Neural cell (in vitro differentiated cells): ENCODE data around the gene PLXNA2. TPM values are rescaled to one million over a fixed set of nuclear protein-coding genes. Genes with fewer than 3 reads are reported as not detected.
A peak's percentile ranks its signal among the peaks of the same experiment; 100 is the strongest.

Experiments
- H2AFZ ChIP-seq: fragments of 200-600, 300-800 bp; sonication (generic), shearing (Covaris generic); 2 replicates; pipeline ENCODE4 v1.6.0; 2014; ENCODE audit warnings: low read depth, mild to moderate bottlenecking, antibody characterized with exemption, low read length, moderate library complexity
- H3F3A ChIP-seq: fragments of 200-600 bp; shearing (Covaris generic); 2 replicates; pipeline ENCODE4 v1.6.1; 2016; ENCODE audit warnings: mild to moderate bottlenecking, moderate library complexity, mixed read lengths, antibody characterized with exemption, low read length; ENCODE audit not compliant: insufficient read depth, poor library complexity, severe bottlenecking
- H3K27ac ChIP-seq: fragments of 200-600, 300-800 bp; sonication (generic), shearing (Covaris generic); 2 replicates; pipeline ENCODE4 v1.5.1; 2014; ENCODE audit warnings: mild to moderate bottlenecking, low read length, moderate library complexity
- H3K27me3 ChIP-seq: fragments of 300-800, 200-600 bp; sonication (generic), shearing (Covaris generic); 2 replicates; pipeline ENCODE4 v1.6.0; 2014; ENCODE audit warnings: mild to moderate bottlenecking, low read depth, low read length, moderate library complexity; ENCODE audit not compliant: insufficient read depth
- H3K36me3 ChIP-seq: fragments of 300-800, 200-600 bp; sonication (generic), shearing (Covaris generic); 2 replicates; pipeline ENCODE4 v1.5.1; 2014; ENCODE audit warnings: mild to moderate bottlenecking, antibody characterized with exemption, low read length, moderate library complexity; ENCODE audit not compliant: insufficient read depth
- H3K4me2 ChIP-seq: fragments of 300-800, 200-600 bp; sonication (generic), shearing (Covaris generic); 2 replicates; pipeline ENCODE4 v1.6.0; 2014; ENCODE audit warnings: mild to moderate bottlenecking, low read length
- H3K4me3 ChIP-seq: fragments of 300-800, 200-600 bp; sonication (generic), shearing (Covaris generic); 2 replicates; pipeline ENCODE4 v1.5.1; 2014; ENCODE audit warnings: mild to moderate bottlenecking, low read length, moderate library complexity
- H3K79me2 ChIP-seq: fragments of 200-600 bp; shearing (Covaris generic); replicated peaks from 2 replicates; pipeline ENCODE4 v1.6.0; 2014; ENCODE audit warnings: mild to moderate bottlenecking, low read length, moderate library complexity; ENCODE audit not compliant: insufficient read depth
- H3K9ac ChIP-seq: fragments of 300-800, 200-600 bp; sonication (generic), shearing (Covaris generic); 2 replicates; pipeline ENCODE4 v1.6.1; 2016; ENCODE audit warnings: mild to moderate bottlenecking, low read length, mixed read lengths
- H3K9me2 ChIP-seq: fragments of 200-600 bp; shearing (Covaris generic); 2 replicates; pipeline ENCODE4 v1.6.1; 2016; ENCODE audit warnings: mild to moderate bottlenecking, low read length, mixed read lengths; ENCODE audit not compliant: insufficient read depth
- H3K9me3 ChIP-seq: fragments of 200-600, 300-800 bp; sonication (generic), shearing (Covaris generic); 2 replicates; pipeline ENCODE4 v1.6.1; 2016; ENCODE audit warnings: mild to moderate bottlenecking, mixed run types, low read length, moderate library complexity, mixed read lengths
- H4K20me1 ChIP-seq: fragments of 200-600 bp; shearing (Covaris generic); 2 replicates; pipeline ENCODE4 v1.6.1; 2016; ENCODE audit warnings: mild to moderate bottlenecking, mixed run types; ENCODE audit not compliant: insufficient read depth
- EP300 ChIP-seq: fragments of 450-650 bp; conservative IDR thresholded peaks from 2 replicates; pipeline ENCODE4 v1.6.1; 2014; ENCODE audit warnings: antibody characterized with exemption, mild to moderate bottlenecking, moderate library complexity; ENCODE audit not compliant: poor library complexity, severe bottlenecking
- EZH2 ChIP-seq: fragments of 200-600, 300-800 bp; shearing (Covaris generic), sonication (generic); IDR thresholded peaks from 2 replicates; pipeline ENCODE4 v1.6.1; 2014; ENCODE audit warnings: antibody characterized with exemption, low read length, borderline replicate concordance, mild to moderate bottlenecking; ENCODE audit not compliant: insufficient read depth, poor library complexity, severe bottlenecking
- MXI1 ChIP-seq: fragments of 450-650 bp; conservative IDR thresholded peaks from 2 replicates; pipeline ENCODE4 v1.6.1; 2014; ENCODE audit warnings: antibody characterized with exemption, mild to moderate bottlenecking; ENCODE audit not compliant: poor library complexity, severe bottlenecking
- POLR2AphosphoS5 ChIP-seq: IDR thresholded peaks from 2 replicates; pipeline ENCODE4 v1.6.1; 2012
- RAD21 ChIP-seq: fragments of 450-650 bp; conservative IDR thresholded peaks from 2 replicates; pipeline ENCODE4 v1.6.1; 2014; ENCODE audit warnings: antibody characterized with exemption, mild to moderate bottlenecking, moderate library complexity
- SMC3 ChIP-seq: fragments of 450-650 bp; conservative IDR thresholded peaks from 2 replicates; pipeline ENCODE4 v1.6.1; 2014; ENCODE audit warnings: antibody characterized with exemption, mild to moderate bottlenecking, moderate library complexity; ENCODE audit not compliant: poor library complexity
- TAF1 ChIP-seq: IDR thresholded peaks from 2 replicates; pipeline ENCODE4 v1.6.1; 2012; ENCODE audit warnings: low read depth
- polyA plus RNA-seq: library from polyadenylated mRNA; depleted of rRNA; stranded (reverse); fragments of >200 nt; gene quantifications from 2 replicates; pipeline ENCODE4 v1.2.3, GENCODE V29; 2014
- small RNA-seq, 3 experiments: library from RNA; depleted of rRNA; stranded (forward); fragments of <200 nt; gene quantifications; one replicate each; pipeline ENCODE3, GENCODE V24; 2012
- TF ChIP-seq, protein P1 (sequence below): IDR thresholded peaks from 2 replicates; pipeline ENCODE4 v1.6.1; 2012; ENCODE audit warnings: borderline replicate concordance
- TF ChIP-seq, protein P2 (sequence below): fragments of 450-650 bp; IDR thresholded peaks from 2 replicates; pipeline ENCODE4 v1.5.1; 2014; ENCODE audit warnings: antibody characterized with exemption, mild to moderate bottlenecking, moderate library complexity; ENCODE audit not compliant: poor library complexity, severe bottlenecking

PLXNA2 gene
- polyA plus RNA-seq, 1 donor from 2014 or later, result 30.6 TPM

- Histone ChIP-seq H3K9me3 (no peaks in the 10 kb centered on the region), H3K27me3 (no peaks in the 10 kb centered on the region)
These were observed 270.2 kb downstream of the PLXNA2 start for GRCh38 chr1:207973898-207974568.

GRCh38 chr1:207972337-207972736 lies 271.8 kb downstream of the PLXNA2 start:
- no peaks in the 10 kb centered on the region for H3K9me2 ChIP-seq
- no peak overlapping the region for H3K27ac ChIP-seq
- H3K9ac ChIP-seq, result no peak overlapping the region
- no peaks in the 10 kb centered on the region for H3F3A ChIP-seq
- peak overlapping the region; percentile 14 for H3K4me3 ChIP-seq
- no peak overlapping the region for H3K4me2 ChIP-seq
- no peaks in the 10 kb centered on the region for H4K20me1 ChIP-seq
- H3K79me2 ChIP-seq, result no peaks in the 10 kb centered on the region
- no peaks in the 10 kb centered on the region for H3K27me3 ChIP-seq
- H3K36me3 ChIP-seq, result no peaks in the 10 kb centered on the region
- TF ChIP-seq POLR2AphosphoS5 (peak; percentile 19), EP300 (peak; percentile 74), MXI1 (no peak)
- H2AFZ ChIP-seq, result no peak overlapping the region
- H3K9me3 ChIP-seq, result no peaks in the 10 kb centered on the region

More at GRCh38 chr1:207973898-207974568, 270.2 kb downstream of the PLXNA2 start:
- Histone ChIP-seq H3K79me2 (no peaks in the 10 kb centered on the region), H3K4me3 (no peak overlapping the region), H3K9me2 (no peaks in the 10 kb centered on the region), H3K27ac (no peak overlapping the region), H2AFZ (no peak overlapping the region), H4K20me1 (no peaks in the 10 kb centered on the region), H3F3A (no peaks in the 10 kb centered on the region), H3K36me3 (no peaks in the 10 kb centered on the region), H3K9ac (no peak overlapping the region), H3K4me2 (no peak overlapping the region)
- no peak for TF ChIP-seq RAD21
- TF ChIP-seq MXI1, result no peak
- no peak for TF ChIP-seq EZH2
- no peak for TF ChIP-seq POLR2AphosphoS5
- TF ChIP-seq SMC3, result no peak
- TF ChIP-seq, protein P1, sequence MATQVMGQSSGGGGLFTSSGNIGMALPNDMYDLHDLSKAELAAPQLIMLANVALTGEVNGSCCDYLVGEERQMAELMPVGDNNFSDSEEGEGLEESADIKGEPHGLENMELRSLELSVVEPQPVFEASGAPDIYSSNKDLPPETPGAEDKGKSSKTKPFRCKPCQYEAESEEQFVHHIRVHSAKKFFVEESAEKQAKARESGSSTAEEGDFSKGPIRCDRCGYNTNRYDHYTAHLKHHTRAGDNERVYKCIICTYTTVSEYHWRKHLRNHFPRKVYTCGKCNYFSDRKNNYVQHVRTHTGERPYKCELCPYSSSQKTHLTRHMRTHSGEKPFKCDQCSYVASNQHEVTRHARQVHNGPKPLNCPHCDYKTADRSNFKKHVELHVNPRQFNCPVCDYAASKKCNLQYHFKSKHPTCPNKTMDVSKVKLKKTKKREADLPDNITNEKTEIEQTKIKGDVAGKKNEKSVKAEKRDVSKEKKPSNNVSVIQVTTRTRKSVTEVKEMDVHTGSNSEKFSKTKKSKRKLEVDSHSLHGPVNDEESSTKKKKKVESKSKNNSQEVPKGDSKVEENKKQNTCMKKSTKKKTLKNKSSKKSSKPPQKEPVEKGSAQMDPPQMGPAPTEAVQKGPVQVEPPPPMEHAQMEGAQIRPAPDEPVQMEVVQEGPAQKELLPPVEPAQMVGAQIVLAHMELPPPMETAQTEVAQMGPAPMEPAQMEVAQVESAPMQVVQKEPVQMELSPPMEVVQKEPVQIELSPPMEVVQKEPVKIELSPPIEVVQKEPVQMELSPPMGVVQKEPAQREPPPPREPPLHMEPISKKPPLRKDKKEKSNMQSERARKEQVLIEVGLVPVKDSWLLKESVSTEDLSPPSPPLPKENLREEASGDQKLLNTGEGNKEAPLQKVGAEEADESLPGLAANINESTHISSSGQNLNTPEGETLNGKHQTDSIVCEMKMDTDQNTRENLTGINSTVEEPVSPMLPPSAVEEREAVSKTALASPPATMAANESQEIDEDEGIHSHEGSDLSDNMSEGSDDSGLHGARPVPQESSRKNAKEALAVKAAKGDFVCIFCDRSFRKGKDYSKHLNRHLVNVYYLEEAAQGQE, result no peak
- no peak for TF ChIP-seq TAF1
- TF ChIP-seq, protein P2, sequence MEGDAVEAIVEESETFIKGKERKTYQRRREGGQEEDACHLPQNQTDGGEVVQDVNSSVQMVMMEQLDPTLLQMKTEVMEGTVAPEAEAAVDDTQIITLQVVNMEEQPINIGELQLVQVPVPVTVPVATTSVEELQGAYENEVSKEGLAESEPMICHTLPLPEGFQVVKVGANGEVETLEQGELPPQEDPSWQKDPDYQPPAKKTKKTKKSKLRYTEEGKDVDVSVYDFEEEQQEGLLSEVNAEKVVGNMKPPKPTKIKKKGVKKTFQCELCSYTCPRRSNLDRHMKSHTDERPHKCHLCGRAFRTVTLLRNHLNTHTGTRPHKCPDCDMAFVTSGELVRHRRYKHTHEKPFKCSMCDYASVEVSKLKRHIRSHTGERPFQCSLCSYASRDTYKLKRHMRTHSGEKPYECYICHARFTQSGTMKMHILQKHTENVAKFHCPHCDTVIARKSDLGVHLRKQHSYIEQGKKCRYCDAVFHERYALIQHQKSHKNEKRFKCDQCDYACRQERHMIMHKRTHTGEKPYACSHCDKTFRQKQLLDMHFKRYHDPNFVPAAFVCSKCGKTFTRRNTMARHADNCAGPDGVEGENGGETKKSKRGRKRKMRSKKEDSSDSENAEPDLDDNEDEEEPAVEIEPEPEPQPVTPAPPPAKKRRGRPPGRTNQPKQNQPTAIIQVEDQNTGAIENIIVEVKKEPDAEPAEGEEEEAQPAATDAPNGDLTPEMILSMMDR, result no peak
- no peak for TF ChIP-seq EP300

Small RNAs within 50 kb of the gene (small RNA-seq; reads per million reads assigned to genes)
- 0 reads per million in 3 experiments for gene AL606753.1
